Caco-2 (cell line): ENCODE measurements around the gene RBM17. TPM values are rescaled to one million over a fixed set of nuclear protein-coding genes. Genes with fewer than 3 reads are reported as not detected.

Source experiments
- BruUV-seq: library from RNA; stranded (reverse); fragments of 400-500 nt; replicated peaks from 2 replicates; lab custom pipeline; 2021; lab: Mats Ljungman, UMichigan
- CTCF ChIA-PET: fragments of 300-600 bp; sonication (Branson Sonifier 250); formaldehyde crosslinking; loops from one replicate; lab custom pipeline; 2022; ENCODE audit warnings: antibody characterized with exemption; lab: Charles Lee
- POLR2A ChIA-PET: fragments of 300-600 bp; sonication (Branson Sonifier 250); formaldehyde crosslinking; loops from one replicate; lab custom pipeline; 2022; ENCODE audit warnings: antibody characterized with exemption; lab: Charles Lee
- DNase-seq, 2 experiments: peaks; one replicate each; pipeline versions ENCODE4 v3.0.0 to v3.0.0-alpha.2; 2020 to 2022
- H3K27me3 ChIP-seq: replicated peaks from 2 replicates; pipeline ENCODE4 v1.6.0; 2011; ENCODE audit warnings: low read length; ENCODE audit not compliant: control insufficient read depth, insufficient read depth
- H3K36me3 ChIP-seq: 2 replicates; pipeline ENCODE4 v1.5.1; 2011; ENCODE audit warnings: low read length; ENCODE audit not compliant: control insufficient read depth, insufficient read depth
- H3K4me1 ChIP-seq: fragments of 250-450 bp; sonication (Bioruptor Pico); 2 replicates; pipeline ENCODE4 v1.5.1; 2020; ENCODE audit warnings: mild to moderate bottlenecking
- H3K4me3 ChIP-seq: 2 replicates; pipeline ENCODE4 v1.5.1; 2011; ENCODE audit warnings: low read depth, mild to moderate bottlenecking, control low read depth, low read length
- H3K9me3 ChIP-seq: fragments of 250-450 bp; sonication (Bioruptor Pico); 2 replicates; pipeline ENCODE4 v1.5.1; 2020; ENCODE audit warnings: mild to moderate bottlenecking, moderate library complexity
- H3K27ac Mint-ChIP-seq: one replicate; pipeline ENCODE4 v1.8.0; 2022; ENCODE audit warnings: mixed read lengths; ENCODE audit not compliant: unreplicated experiment
- H3K27me3 Mint-ChIP-seq: one replicate; pipeline ENCODE4 v1.8.0; 2022; ENCODE audit warnings: mixed read lengths; ENCODE audit not compliant: insufficient read depth, unreplicated experiment
- H3K36me3 Mint-ChIP-seq: one replicate; pipeline ENCODE4 v1.8.0; 2022; ENCODE audit warnings: mild to moderate bottlenecking, mixed read lengths; ENCODE audit not compliant: insufficient read depth, unreplicated experiment
- H3K4me1 Mint-ChIP-seq: one replicate; pipeline ENCODE4 v1.8.0; 2022; ENCODE audit warnings: low read depth, mixed read lengths; ENCODE audit not compliant: unreplicated experiment
- H3K4me3 Mint-ChIP-seq: one replicate; pipeline ENCODE4 v1.8.0; 2022; ENCODE audit warnings: mild to moderate bottlenecking, moderate library complexity, mixed read lengths; ENCODE audit not compliant: unreplicated experiment
- H3K9me3 Mint-ChIP-seq: one replicate; pipeline ENCODE4 v1.8.0; 2022; ENCODE audit warnings: mixed read lengths; ENCODE audit not compliant: unreplicated experiment
- CTCF ChIP-seq, 2 experiments: fragments of 200-600 bp in 1 of 2; IDR thresholded peaks; 1 replicate in 1 of 2; 2 replicates in 1 of 2; pipeline versions ENCODE4 v1.5.1 to v1.8.0; 2011 to 2022; ENCODE audit warnings: antibody characterized with exemption in 1 of 2, control low read depth in 1 of 2, inconsistent platforms in 1 of 2, low read depth in 1 of 2, low read length in 1 of 2, mild to moderate bottlenecking in 1 of 2, moderate library complexity in 1 of 2; ENCODE audit not compliant: insufficient read depth in 1 of 2, severe bottlenecking in 1 of 2, unreplicated experiment in 1 of 2
- intact Hi-C: fragments of 100-400 bp; cut with micrococcal nuclease; formaldehyde crosslinking; loops from one replicate; pipeline ENCODE4 v1.10.0; 2022; ENCODE audit not compliant: unreplicated experiment
- total RNA-seq: library from RNA; stranded (reverse); gene quantifications from 2 replicates; pipeline ENCODE4 v1.2.3, GENCODE V29; 2022

The RBM17 gene
- total RNA-seq, 1 experiment from 2014 or later, result 290 TPM

DNA sequence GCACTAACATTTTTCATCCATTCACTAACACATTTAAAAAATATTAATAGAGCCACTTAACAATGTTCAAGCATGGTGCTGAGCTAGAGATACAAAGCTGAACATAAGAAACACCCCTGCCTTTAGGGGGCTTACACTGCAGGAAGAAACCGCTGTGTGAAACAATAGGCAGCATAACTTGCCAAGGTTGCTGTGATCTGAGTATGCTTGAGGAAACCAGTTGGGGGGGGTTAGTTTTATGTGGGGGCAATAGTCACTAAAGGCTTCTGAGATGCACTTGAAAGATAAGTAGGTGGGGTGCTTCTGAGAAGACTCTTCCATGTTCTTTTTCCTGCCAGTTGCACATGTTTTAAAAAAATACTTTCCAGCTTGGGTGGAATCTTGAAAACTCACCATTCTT is 2.8 kb downstream of the RBM17 start:
- no peak for TF ChIP-seq CTCF (IDR thresholded peaks at IDR 0.05; ENCODE audit: insufficient read depth in 1 of 2, low read depth in 1 of 2, low read length in 1 of 2, severe bottlenecking in 1 of 2, unreplicated experiment in 1 of 2)
- intact Hi-C loops, result no loop called here

DNA sequence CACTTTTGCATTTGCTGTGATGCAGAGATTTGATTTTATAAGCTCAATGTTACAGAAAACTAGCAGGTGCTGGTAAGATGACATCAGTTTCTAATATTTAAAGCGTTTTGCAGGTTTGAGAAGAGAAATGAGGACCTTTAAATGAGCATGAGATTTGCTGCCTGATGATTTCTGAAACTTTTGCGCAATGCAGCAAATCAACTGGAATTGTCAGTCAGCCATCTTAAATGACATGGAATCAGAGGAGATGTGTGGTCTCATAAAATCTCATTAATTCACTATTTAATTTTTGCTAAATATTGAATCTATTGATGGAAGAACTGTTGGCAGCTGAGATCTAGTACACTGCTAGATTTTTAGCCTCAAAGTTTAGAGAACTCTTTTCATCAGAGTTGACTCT is 3.9 kb downstream of the RBM17 start:
- ChIA-PET POLR2A (no interaction called here), CTCF (no interaction called here)
- H3K4me1 Mint-ChIP-seq, result peaks cover 35% of the 10 kb centered on the region

More for the DNA sequence above, 2.8 kb downstream of the RBM17 start:
- BruUV-seq, result no TSS peak
- H3K9me3 ChIP-seq, result no peaks in the 10 kb centered on the region
- CTCF ChIA-PET, result interaction anchor here (0.6 kb wide), 1 partner anchor 1013 kb away, joined by 6 read pairs; no protein-coding TSS in a partner anchor
- POLR2A ChIA-PET, result no interaction called here
- Mint-ChIP-seq H3K4me1 (peaks cover 35% of the 10 kb centered on the region), H3K27ac (no peak overlapping the region), H3K27me3 (peaks cover 9% of the 10 kb centered on the region), H3K4me3 (no peak overlapping the region), H3K9me3 (no peaks in the 10 kb centered on the region), H3K36me3 (peaks cover 21% of the 10 kb centered on the region)
- no peak overlapping the region for H3K4me3 ChIP-seq
- no peaks in the 10 kb centered on the region for H3K36me3 ChIP-seq
- H3K27me3 ChIP-seq, result no peaks in the 10 kb centered on the region; the same call in 1 of the 2 replicates
- DNase-seq, result no peak
- H3K4me1 ChIP-seq, result no peaks in the 10 kb centered on the region

DNA sequence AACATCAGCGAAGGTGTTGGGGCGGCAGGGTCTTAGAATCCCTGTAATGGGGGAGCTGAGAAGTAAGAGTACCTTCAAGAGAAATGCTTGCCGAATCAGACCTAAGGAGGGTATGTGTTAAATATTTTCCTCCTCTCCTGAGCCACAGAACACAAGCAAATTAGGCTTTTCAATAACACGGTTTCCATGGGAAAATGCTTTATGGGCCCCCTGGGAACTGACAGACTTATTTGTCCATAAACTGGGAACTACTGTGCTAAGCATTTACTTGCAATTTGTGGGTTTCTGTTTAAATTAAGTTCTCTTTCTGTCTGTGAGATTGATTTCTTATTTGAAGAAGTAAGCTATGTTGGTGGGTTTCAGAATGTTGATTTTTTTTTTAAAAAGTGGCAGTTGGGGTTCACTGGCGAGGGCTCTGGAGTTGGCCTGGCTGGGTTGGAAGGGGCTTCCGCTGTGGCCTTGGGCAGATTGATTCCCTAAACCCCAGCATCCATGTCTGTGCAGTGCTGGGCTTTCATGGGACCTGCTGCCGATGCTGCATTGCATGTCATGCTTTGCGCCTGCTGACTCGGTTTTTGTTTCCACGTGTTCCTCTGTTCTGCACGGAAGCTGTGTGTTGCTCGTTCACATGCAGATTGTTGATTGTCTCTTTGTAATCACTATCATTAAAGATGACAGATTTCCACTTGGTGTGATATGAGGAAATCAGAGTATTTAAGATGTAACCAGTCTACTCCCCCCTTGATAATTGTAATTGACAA is 7.2 kb downstream of the RBM17 start:
- CTCF ChIA-PET, result interaction anchor here (0.9 kb wide), 1 partner anchor 10 kb away, joined by 3 read pairs; no protein-coding TSS in a partner anchor
- Mint-ChIP-seq H3K4me1 (peaks cover 14% of the 10 kb centered on the region), H3K4me3 (no peak overlapping the region), H3K9me3 (no peaks in the 10 kb centered on the region), H3K36me3 (peaks cover 56% of the 10 kb centered on the region), H3K27me3 (no peaks in the 10 kb centered on the region), H3K27ac (no peak overlapping the region)
- TF ChIP-seq CTCF (IDR thresholded peaks at IDR 0.05; ENCODE audit: insufficient read depth in 1 of 2, low read depth in 1 of 2, low read length in 1 of 2, severe bottlenecking in 1 of 2, unreplicated experiment in 1 of 2), result no peak
- no peak for DNase-seq
- H3K4me3 ChIP-seq, result no peak overlapping the region
- H3K4me1 ChIP-seq, result no peaks in the 10 kb centered on the region
- intact Hi-C loops, result no loop called here
- POLR2A ChIA-PET, result no interaction called here
- no peaks in the 10 kb centered on the region for H3K36me3 ChIP-seq
- H3K27me3 ChIP-seq, result no peaks in the 10 kb centered on the region
- no peaks in the 10 kb centered on the region for H3K9me3 ChIP-seq
- BruUV-seq, result no TSS peak

More for the DNA sequence above, 3.9 kb downstream of the RBM17 start:
- H3K4me3 Mint-ChIP-seq, result no peak overlapping the region
- H3K27me3 Mint-ChIP-seq, result peaks cover 6% of the 10 kb centered on the region
- DNase-seq, result no peak
- Histone ChIP-seq H3K36me3 (no peaks in the 10 kb centered on the region), H3K9me3 (no peaks in the 10 kb centered on the region), H3K4me1 (no peaks in the 10 kb centered on the region), H3K4me3 (no peak overlapping the region), H3K27me3 (no peaks in the 10 kb centered on the region)
- no peaks in the 10 kb centered on the region for H3K9me3 Mint-ChIP-seq
- intact Hi-C loops, result no loop called here
- TF ChIP-seq CTCF (IDR thresholded peaks at IDR 0.05; ENCODE audit: insufficient read depth in 1 of 2, low read depth in 1 of 2, low read length in 1 of 2, severe bottlenecking in 1 of 2, unreplicated experiment in 1 of 2), result no peak
- no peak overlapping the region for H3K27ac Mint-ChIP-seq
- BruUV-seq, result no TSS peak
- peaks cover 32% of the 10 kb centered on the region for H3K36me3 Mint-ChIP-seq
